Spleen (tissue), 7 donors: ENCODE results near the gene METRNL.
"Not testable (repeated sequence)": the region's sequence is repeated elsewhere in the genome, so short reads cannot be mapped to it uniquely, and the experiment has no call there.

Experiments
- POLR2A ChIP-seq, 3 donors: fragments of 450-650 bp; IDR thresholded peaks; one replicate each; pipeline ENCODE4 v1.5.1; 2017; ENCODE audit warnings: antibody characterized with exemption in 3 of 3, mild to moderate bottlenecking in 1 of 3
- TF ChIP-seq, protein P1 (sequence below), 11 experiments: fragments of 200-600 bp in 7 of 11; fragments of 450-650 bp in 4 of 11; sonication (generic) in 4 of 11; IDR thresholded peaks in 8 of 11; conservative IDR thresholded peaks in 3 of 11; 1 replicate in 7 of 11; 2 replicates in 4 of 11; pipeline versions ENCODE4 v1.4.0 to v1.8.0; 2016 to 2021; ENCODE audit warnings: antibody characterized with exemption in 11 of 11, inconsistent platforms in 4 of 11, mild to moderate bottlenecking in 1 of 11
- donor health status: DM: no; HTN: no; CAD: no; lungs with moderate emphysema.
- donor health status: DM: no; HTN: no; CAD: no.
- donor health status: DM: no; HTN: no; CAD: no.

DNA sequence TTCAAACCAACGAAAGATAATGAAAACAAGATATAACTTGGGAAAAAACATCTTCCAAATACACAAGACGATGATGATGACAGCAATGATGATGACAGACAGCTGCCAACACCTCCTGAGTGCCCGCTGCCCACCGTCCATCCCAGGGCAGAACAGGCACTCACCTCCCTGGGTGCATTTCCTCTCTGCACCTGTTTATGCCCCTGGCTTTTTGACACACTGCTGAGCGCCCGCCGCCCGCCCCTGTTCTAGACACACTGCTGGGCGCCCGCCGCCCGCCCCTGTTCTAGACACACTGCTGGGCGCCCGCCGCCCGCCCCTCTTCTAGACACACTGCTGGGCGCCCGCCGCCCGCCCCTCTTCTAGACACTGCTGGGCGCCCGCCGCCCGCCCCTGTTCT lies 40.4 kb upstream of the METRNL start:
- TF ChIP-seq POLR2A (IDR thresholded peaks at IDR 0.05) = not testable (repeated sequence)
- TF ChIP-seq, protein P1, sequence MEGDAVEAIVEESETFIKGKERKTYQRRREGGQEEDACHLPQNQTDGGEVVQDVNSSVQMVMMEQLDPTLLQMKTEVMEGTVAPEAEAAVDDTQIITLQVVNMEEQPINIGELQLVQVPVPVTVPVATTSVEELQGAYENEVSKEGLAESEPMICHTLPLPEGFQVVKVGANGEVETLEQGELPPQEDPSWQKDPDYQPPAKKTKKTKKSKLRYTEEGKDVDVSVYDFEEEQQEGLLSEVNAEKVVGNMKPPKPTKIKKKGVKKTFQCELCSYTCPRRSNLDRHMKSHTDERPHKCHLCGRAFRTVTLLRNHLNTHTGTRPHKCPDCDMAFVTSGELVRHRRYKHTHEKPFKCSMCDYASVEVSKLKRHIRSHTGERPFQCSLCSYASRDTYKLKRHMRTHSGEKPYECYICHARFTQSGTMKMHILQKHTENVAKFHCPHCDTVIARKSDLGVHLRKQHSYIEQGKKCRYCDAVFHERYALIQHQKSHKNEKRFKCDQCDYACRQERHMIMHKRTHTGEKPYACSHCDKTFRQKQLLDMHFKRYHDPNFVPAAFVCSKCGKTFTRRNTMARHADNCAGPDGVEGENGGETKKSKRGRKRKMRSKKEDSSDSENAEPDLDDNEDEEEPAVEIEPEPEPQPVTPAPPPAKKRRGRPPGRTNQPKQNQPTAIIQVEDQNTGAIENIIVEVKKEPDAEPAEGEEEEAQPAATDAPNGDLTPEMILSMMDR (IDR thresholded peaks at IDR 0.05 in 8 of 11, conservative IDR thresholded peaks at IDR 0.05 in 3 of 11) = not testable (repeated sequence)
